Astrocyte of the cerebellum (primary cell): Measurements from ENCODE around the gene NPBWR2.

ENCODE experiments used
- DNase-seq: peaks from one replicate; pipeline ENCODE4 v3.0.0-alpha.2; 2011; ENCODE audit warnings: low read depth
- H3K4me3 ChIP-seq: 2 replicates; pipeline ENCODE4 v1.5.1; 2011; ENCODE audit warnings: mild to moderate bottlenecking, low read depth, low read length, moderate library complexity
- in situ Hi-C: cut with HindIII; loops from 2 replicates; pipeline ENCODE4 v1.10.0; 2017; ENCODE audit warnings: low sequenced_read_pairs
- TF ChIP-seq, protein P1 (sequence below): IDR thresholded peaks from 2 replicates; pipeline ENCODE4 v1.5.1; 2012; ENCODE audit warnings: low read length, low read depth, moderate library complexity, mild to moderate bottlenecking; ENCODE audit errors: missing control alignments

NPBWR2 gene, protein sequence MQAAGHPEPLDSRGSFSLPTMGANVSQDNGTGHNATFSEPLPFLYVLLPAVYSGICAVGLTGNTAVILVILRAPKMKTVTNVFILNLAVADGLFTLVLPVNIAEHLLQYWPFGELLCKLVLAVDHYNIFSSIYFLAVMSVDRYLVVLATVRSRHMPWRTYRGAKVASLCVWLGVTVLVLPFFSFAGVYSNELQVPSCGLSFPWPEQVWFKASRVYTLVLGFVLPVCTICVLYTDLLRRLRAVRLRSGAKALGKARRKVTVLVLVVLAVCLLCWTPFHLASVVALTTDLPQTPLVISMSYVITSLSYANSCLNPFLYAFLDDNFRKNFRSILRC

DNA sequence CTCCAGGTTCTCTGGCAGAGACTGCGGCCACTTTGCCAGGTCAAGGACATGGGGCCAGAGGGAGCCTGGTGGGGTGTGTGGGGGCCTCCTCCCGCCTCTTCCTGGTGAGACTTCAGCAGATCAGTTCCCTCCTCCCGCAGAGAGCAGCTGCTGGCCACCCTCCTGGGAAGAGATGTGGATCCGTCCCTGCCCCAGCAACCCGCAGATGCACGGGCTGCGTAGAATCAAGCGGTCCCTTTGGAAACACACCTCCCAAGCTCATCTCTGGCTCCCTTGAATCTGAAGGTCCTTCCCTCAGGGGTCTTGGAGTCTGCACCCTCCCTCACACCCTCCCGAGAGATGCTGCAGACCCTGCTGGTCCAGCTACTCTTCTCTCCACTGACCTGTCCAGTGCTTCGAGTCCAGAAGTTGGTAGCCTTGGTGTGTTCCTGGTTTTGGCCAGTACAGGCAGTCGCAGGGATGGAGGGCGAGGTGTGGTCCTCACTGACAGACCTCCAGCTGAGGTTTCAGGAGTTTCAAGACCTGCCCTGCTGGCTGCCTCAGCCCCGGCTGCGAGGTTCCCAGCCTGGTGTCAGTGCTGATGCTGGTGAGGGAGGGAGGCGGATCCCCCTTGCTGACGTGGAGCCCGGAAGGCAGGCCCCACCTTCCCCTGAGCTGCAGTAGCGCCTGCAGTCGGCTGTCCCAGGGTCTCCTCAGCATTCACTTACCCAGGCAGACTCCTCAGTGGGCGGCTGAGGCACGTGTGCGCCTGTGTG, at the start of gene NPBWR2:
Gene NPBWR2 (minus strand): TSS at position 585 of the 755 bp plus-strand sequence. CDS start 734 bp downstream, outside the sequence.
- in situ Hi-C loops: no loop called here
- TF ChIP-seq, protein P1, sequence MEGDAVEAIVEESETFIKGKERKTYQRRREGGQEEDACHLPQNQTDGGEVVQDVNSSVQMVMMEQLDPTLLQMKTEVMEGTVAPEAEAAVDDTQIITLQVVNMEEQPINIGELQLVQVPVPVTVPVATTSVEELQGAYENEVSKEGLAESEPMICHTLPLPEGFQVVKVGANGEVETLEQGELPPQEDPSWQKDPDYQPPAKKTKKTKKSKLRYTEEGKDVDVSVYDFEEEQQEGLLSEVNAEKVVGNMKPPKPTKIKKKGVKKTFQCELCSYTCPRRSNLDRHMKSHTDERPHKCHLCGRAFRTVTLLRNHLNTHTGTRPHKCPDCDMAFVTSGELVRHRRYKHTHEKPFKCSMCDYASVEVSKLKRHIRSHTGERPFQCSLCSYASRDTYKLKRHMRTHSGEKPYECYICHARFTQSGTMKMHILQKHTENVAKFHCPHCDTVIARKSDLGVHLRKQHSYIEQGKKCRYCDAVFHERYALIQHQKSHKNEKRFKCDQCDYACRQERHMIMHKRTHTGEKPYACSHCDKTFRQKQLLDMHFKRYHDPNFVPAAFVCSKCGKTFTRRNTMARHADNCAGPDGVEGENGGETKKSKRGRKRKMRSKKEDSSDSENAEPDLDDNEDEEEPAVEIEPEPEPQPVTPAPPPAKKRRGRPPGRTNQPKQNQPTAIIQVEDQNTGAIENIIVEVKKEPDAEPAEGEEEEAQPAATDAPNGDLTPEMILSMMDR: no peak
- DNase-seq: no peak
- no peak within 1 kb of the TSS for H3K4me3 ChIP-seq

DNA sequence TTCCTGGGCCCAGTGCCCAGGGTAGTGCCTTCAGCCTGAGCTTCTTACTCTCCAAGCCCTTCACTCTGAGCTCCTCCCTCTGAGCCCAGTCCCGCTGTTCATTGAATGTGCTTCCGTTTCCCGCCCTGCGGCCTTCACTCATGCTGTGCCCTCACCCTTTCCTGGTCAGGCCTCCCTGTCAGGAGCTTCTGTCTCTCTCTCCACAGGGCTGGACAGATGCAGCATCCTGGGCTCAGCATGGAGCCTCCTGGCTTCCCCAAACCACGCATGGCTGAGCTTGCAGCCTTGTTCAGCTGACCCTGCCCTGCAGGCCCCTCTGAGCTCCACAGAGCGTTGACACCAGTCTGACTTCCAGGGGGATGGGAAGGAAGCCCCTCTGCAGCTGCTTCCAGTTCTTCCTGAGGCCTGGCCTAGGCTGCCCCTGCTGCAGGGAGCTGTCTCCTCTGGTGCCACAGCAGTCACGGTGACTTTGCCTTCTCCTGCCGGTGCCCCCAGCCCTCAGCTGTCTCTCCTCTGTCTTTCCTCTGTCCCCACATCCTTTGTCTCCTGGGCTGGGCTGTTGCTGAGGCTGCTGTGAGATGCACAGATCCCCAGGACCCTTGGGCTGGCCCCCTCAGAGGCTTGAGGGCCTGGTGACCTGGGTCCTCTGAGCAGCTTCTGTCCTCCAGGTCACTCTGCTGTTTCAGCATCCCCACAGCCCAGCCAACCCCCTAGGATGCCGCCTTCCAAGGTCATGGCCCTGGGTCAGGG, 48.9 kb upstream of the NPBWR2 start:
- no peak overlapping the region for H3K4me3 ChIP-seq
- in situ Hi-C loops: no loop called here
- no peak for DNase-seq
- TF ChIP-seq, protein P1: no peak

DNA sequence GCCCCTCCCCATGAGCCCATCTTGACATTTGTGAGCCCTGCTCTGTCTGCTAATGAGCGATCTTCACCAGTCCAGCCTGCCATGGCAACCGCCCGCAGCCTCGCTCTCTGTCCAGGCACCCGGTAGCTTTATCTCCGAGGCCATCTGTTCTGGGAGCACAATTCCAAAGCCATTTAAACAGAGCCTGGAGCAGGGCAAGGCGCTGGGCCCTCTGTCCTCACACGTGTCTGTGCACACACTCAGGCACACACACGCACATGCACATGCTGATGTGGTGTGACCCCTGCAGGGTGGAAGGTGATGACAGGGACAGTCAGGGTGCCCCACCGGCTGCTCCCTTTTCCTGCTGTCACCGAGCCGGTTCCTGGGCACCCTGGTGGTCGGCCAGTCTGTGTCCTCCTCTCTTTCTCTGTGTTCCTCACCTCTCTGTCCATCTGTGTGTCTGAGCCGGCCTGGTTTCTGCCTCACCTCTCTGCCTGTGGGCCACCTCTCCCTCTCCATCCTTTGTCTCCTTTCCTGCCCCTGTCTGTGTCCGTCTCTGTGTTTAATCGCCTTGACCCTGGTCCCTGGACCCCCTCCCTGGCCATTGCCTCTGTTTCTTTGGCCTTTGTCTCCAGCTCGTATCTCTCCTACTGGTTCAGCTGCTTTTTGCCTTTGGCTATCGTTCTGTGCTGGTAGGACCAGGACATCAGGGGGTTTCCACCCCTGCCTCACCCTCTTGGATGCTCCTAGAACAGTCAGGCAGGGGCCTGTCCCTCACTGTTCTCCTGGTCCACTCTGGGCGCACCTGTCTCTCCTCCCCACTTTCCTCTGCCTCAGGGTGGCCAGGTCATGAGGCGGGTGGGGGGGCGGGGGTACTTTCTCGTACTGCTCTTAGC, 48.1 kb upstream of the NPBWR2 start:
- no peak overlapping the region for H3K4me3 ChIP-seq
- DNase-seq: no peak
- TF ChIP-seq, protein P1: no peak
- in situ Hi-C loops: no loop called here

DNA sequence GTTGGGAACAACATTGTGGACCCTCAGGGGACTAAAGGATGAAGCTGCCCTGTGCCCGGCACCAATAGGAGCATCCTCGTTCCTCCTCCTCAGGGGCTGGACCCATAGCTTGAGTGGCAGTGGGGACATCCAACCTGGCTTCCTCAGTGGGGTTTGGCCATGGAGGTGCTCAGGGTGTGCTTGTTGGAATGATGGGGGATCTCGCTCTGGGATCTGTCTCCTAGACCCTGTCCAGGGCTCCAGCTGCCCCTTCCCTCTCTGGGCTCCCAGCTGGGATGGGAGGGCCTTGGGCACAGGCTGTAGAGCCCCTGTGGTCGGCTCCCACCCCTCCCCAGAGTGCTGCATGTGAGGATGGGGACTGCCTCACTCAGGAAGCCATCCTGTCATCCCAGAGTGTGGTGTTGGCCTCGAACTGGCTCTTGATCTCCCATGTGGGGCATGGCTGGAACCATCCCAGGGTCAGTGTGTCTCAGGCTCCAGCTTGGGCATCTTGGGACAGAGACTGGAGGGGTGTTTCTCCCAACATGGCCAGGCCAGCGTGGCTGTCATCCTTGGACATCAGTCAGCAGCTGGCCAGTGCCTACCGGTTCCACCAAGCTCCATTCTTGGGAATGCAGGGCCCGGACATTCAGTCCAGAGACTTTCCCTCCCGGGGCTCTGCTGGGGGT, 47.4 kb upstream of the NPBWR2 start:
- DNase-seq: no peak
- in situ Hi-C loops: no loop called here
- TF ChIP-seq, protein P1: no peak
- no peak overlapping the region for H3K4me3 ChIP-seq

DNA sequence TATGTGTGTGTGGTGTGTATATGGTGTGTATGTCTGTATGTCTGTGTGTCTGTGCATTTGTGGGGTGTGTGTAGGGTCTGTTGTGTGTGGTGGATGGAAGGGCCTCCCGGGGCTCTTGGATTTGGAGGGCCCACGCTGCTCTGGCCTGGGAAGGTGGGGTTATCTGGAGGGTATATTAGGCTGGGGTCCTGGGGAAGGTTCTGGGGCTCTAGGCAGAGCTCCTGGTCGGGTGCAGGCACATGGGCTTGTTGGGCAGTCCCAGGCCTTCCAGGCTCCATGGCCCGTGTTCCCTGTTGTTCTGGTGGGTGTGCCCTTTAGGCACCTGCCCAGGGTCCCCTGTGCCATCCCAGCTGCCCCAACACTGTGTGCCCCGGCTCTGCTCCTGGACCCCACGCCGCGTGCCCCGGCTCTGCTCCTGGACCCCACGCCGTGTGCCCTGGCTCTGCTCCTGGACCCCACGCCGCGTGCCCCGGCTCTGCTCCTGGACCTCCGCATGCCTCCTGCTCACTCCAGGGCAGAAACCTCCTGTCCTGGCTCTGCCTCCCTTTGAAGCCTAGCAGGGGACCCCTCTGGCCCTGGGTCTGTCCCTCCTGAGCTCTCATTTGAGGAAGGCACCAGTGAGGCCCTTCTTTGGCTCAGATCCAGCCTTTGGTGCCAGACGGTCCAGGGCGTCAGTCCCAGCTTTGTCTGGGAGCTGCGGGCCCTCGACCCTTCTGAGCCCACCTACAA, 46.7 kb upstream of the NPBWR2 start:
- H3K4me3 ChIP-seq: no peak overlapping the region
- TF ChIP-seq, protein P1: no peak
- in situ Hi-C loops: no loop called here
- DNase-seq: no peak
